ENCODE results near the gene SH3GLB2.

SH3GLB2 gene

GRCh38 chr9:129011761-129012181, 16.4 kb downstream of the SH3GLB2 start:
- TF ChIP-seq CTCF (IDR thresholded peaks at IDR 0.05; ENCODE audit: low read depth, low read length, missing control alignments), result no peak
- in situ Hi-C loops (cut with HindIII; ENCODE audit: low sequenced_read_pairs), result no loop called here
- H3K4me3 ChIP-seq (ENCODE audit: low read depth, low read length), result no peak overlapping the region
- no peak for DNase-seq (ENCODE audit: low read depth)

GRCh38 chr9:129011170-129011569, 17.0 kb downstream of the SH3GLB2 start:
- DNase-seq (ENCODE audit: low read depth), result no peak
- in situ Hi-C loops (cut with HindIII; ENCODE audit: low sequenced_read_pairs), result no loop called here
- no peak overlapping the region for H3K4me3 ChIP-seq (ENCODE audit: low read depth, low read length)
- TF ChIP-seq CTCF (IDR thresholded peaks at IDR 0.05; ENCODE audit: low read depth, low read length, missing control alignments), result no peak

GRCh38 chr9:129010267-129010975, 17.7 kb downstream of the SH3GLB2 start:
- DNase-seq (ENCODE audit: low read depth), result no peak
- H3K4me3 ChIP-seq (ENCODE audit: low read depth, low read length), result no peak overlapping the region
- TF ChIP-seq CTCF (IDR thresholded peaks at IDR 0.05; ENCODE audit: low read depth, low read length, missing control alignments), result no peak
- in situ Hi-C loops (cut with HindIII; ENCODE audit: low sequenced_read_pairs), result no loop called here

GRCh38 chr9:129009584-129010141, 18.5 kb downstream of the SH3GLB2 start:
- no peak overlapping the region for H3K4me3 ChIP-seq (ENCODE audit: low read depth, low read length)
- TF ChIP-seq CTCF (IDR thresholded peaks at IDR 0.05; ENCODE audit: low read depth, low read length, missing control alignments), result no peak
- DNase-seq (ENCODE audit: low read depth), result no peak
- in situ Hi-C loops (cut with HindIII; ENCODE audit: low sequenced_read_pairs), result no loop called here

- no peak for DNase-seq (ENCODE audit: low read depth)
- no peak overlapping the region for H3K4me3 ChIP-seq (ENCODE audit: low read depth, low read length)
- no peak for TF ChIP-seq CTCF (IDR thresholded peaks at IDR 0.05; ENCODE audit: low read depth, low read length, missing control alignments)
- in situ Hi-C loops (cut with HindIII; ENCODE audit: low sequenced_read_pairs), result no loop called here
Observed at GRCh38 chr9:129008986-129009583, 19.0 kb downstream of the SH3GLB2 start.

GRCh38 chr9:129008469-129008965, 19.6 kb downstream of the SH3GLB2 start:
- DNase-seq (ENCODE audit: low read depth), result no peak
- in situ Hi-C loops (cut with HindIII; ENCODE audit: low sequenced_read_pairs), result no loop called here
- H3K4me3 ChIP-seq (ENCODE audit: low read depth, low read length), result no peak overlapping the region
- TF ChIP-seq CTCF (IDR thresholded peaks at IDR 0.05; ENCODE audit: low read depth, low read length, missing control alignments), result no peak

Measured in astrocyte of the cerebellum (primary cell).